Stimulated activated CD8-positive, alpha-beta memory T cell treated with anti-CD3 and anti-CD28 coated beads, Interleukin-12 subunit alpha, Interleukin-12 subunit beta, amount 100 ng/mL, for 1 hour (primary cell): Measurements from ENCODE around the gene GGCX.

Experiments
- DNase-seq: peaks from one replicate; pipeline ENCODE4 v3.0.0-alpha.2; 2020; ENCODE audit warnings: low read depth

The GGCX gene

DNA sequence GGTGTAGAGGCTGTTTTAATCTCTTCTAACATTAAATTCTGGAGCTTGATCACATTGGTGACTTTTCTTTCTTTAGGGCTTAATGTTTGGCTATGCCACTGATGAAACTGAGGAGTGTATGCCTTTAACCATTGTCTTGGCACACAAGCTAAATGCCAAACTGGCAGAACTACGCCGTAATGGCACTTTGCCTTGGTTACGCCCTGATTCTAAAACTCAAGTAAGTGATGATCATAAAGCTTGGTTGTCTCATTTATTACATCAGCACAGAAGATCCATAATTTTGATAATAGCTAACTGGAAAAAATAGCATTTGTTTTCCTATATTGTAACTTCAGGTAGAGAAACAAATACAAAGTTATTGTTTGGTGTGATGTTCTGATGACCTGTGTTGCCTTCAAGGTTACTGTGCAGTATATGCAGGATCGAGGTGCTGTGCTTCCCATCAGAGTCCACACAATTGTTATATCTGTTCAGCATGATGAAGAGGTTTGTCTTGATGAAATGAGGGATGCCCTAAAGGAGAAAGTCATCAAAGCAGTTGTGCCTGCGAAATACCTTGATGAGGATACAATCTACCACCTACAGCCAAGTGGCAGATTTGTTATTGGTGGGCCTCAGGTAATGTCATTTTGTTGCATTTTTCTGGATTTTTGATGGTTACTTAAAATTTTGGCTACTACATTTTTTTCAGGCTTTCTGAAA, 19.4 kb downstream of the GGCX start:
- no peak for DNase-seq

GRCh38 chr2:85541262-85541661, 20.0 kb downstream of the GGCX start:
- DNase-seq: no peak

- DNase-seq: no peak
These were observed 21.1 kb downstream of the GGCX start for GRCh38 chr2:85540133-85540648.

DNA sequence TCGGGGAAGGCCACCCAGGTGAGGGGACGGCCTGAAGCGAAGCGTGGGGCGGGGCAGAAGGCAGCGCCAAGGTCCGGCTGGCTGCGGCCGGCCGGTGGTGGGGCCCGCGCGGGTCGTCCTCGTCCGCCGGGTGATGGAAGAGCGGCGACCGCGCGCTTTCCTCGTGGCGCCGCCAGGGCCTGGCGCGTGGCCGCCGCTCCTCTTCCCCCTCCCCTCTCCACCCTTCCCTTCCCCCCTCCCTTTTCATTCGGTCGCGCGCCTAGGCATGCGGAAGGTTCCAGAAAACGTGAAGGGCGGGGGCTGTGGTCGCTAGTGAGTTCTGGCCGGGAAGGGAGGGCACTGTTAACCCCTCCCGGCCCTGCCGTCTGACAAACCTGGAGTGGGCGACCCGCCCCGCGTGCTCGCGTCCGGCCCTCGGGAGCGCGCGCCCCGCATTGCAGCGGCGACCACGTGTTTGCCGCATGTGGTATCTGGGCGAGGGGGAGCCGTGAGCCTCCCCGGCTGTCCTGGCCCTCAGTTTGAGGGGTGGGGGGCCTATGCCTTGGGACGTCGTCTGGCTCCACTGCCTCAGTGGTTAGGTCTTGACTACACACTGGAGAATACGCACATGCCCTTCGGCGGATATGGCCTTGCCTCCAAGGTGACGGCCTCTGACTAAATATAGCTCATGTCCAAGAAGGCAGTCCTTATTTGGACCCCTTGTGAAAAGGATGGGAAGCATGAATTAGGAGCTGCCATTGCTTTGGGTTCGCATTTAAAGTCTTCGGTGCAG, 21.7 kb downstream of the GGCX start:
- peak; percentile 53 for DNase-seq

- DNase-seq: peak; percentile 79
These were observed 22.6 kb downstream of the GGCX start, which contains the start of gene MAT2A for GRCh38 chr2:85538507-85539360. TSS of gene MAT2A (plus strand) at chr2:85539168. CDS start at chr2:85539288, 120 bp downstream.

- no peak for DNase-seq
These were observed 23.4 kb downstream of the GGCX start for GRCh38 chr2:85537600-85538506.

GRCh38 chr2:85536479-85536878, 24.8 kb downstream of the GGCX start:
- no peak for DNase-seq

DNA sequence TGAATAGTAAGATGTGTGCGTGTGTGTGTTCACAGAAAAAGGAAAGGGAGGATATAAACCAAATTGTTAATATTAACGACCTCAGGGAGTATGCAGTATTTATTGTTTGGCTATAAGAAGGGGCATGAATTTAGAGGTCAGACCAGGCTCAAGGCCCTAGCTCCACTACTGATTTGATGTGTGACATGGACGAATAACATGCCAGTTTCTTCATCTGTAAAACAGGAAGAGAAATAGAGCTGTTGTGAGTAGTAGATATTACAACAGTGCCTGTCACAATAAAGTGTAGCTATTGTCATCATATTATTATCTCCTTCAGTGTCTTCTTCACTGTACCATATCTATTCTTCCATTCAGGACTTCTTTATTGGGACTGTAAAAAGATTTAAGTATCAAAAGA, 26.4 kb downstream of the GGCX start:
- DNase-seq: no peak

GRCh38 chr2:85534099-85534498, 27.2 kb downstream of the GGCX start:
- DNase-seq: no peak

- DNase-seq: no peak
These were observed 29.7 kb downstream of the GGCX start for GRCh38 chr2:85531589-85531988.

DNA sequence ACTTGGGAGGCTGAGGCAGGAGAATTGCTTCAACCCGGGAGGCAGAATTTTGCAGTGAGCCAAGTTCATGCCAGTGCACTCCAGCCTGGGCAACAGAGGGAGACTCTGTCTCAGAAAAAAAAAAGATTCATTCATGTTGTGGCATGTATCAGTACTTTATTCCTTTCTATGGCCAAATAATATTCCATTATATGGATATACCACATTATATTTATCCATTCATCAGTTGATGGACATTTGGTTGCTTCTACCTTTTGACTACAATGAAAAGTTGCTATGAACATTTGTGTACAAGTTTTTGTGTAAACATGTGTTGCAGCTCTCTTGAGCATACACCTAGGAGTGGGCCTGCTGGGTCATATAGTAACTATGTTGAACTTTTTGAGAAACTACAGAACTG, 31.5 kb downstream of the GGCX start:
- DNase-seq: no peak

DNA sequence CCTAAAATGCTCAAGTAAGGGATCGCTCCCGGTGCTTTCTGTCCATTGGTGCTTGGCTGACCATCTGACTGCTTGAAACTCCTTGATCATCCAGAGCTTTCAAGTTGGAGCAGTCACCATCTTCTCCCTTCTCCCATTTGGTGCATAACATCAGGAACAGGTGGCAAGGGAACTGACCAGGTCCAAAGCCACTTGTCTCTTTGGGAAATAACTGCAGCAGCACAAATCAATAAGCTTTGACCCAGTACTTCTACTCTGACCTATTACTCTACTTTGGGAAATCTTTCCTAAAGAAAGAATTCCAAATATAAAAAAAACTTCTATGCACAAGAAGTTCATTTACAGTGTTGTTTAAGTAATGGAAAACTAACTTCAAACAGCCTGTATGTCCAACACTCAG, 32.9 kb downstream of the GGCX start:
- DNase-seq: no peak

DNA sequence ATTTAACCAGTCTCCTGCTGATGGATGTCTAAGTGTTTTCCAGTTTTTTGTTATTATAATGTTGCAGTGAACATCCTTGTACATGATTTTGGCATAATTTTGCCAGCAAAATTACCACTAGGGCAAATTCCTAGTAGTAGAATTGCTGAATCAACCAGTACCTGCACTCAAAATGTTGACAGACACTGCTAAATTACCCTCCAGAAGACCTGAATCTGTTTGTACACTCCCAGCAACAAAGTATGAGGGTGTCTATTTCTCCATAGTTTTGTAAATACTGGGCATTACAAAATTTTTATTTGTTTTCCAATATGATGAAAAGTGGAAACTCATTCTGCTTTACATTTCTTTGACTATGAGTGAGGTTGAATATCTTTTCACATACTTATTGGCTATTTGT, 33.5 kb downstream of the GGCX start:
- DNase-seq: no peak

DNA sequence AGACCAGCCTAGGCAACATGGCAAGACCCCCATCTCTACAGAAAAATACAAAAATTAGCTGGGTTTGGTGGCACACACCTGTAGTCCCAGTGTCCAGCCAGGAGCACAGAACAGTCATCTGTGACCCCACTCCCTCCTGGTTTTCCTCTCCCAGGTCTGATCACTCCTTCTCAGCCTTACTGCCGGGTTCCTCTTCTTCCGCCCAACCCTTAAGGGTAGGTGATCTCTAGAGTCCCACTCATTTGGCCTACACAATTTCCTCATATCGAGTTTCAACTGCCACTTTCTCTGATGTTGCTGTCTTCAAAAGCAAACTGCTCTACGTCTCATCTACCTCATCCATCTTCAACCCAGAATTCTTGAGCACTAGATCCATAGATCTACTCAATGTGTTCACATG, 35.7 kb downstream of the GGCX start:
- no peak for DNase-seq

DNA sequence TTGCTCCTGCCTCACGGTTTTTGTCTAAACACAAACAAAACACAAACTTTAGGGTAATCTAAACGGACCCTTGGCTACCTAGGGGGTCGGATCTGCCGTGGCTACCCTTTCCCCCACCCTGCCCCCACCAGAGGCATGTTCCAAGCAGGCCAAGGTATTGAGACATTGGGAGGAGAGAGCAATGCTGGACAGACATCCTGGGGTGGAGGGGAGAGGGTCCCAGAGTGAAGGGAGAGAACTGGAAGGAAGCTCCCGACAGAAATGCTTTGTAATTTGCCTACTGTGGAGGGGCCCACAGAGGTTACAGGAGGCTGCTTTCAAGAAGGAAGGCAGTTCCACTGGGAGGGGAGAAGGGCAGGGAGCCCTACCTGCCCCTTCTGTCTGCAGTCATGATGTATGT, 36.3 kb downstream of the GGCX start:
- DNase-seq: no peak

GRCh38 chr2:85524336-85524908, 36.9 kb downstream of the GGCX start:
- DNase-seq: no peak

- DNase-seq: no peak
These were observed 37.4 kb downstream of the GGCX start for GRCh38 chr2:85523903-85524335.

DNA sequence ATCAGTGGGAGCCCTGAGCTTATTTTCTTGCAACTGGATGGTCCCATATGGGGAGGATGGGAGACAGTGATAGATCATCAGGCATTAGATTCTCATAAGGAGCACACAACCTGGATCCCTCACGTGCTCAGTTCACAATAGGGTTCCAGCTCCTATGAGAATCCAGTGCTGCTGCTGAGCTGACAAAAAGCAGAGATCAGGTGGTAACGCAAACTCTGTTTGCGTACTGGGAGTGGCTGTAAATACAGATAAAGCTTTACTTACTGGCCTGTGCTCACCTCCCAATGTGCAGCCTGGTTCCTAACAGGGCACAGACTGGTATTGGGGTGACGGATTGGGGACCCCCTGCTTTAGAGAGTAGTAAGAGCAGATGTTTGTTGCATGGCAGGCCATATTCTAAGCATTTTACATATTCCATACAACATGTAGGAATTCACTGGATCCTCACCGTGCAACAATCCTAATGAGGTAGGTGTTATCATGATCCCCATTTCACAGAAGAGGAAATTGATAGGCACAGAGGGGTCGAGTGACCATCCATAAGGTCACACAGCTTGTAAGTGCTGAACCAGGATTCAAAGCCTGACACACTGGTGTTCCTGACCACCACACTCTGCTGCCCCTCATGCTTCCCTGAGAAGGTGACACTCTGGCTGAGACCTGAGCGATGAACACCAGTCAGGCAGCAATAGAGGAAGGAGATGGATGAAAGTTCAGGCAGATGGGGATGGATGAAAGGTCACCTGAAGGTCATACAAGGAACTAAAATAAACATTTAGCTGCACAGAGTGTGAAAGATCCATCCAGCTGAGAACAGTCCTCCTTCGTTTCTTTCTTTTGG, 38.0 kb downstream of the GGCX start:
- DNase-seq: no peak

GRCh38 chr2:85522090-85522647, 39.1 kb downstream of the GGCX start:
- DNase-seq: no peak
